GM21390 (cell line): ENCODE measurements around the gene CAB39.
"Not testable (repeated sequence)": the region's sequence is repeated elsewhere in the genome, so short reads cannot be mapped to it uniquely, and the experiment has no call there.

ENCODE experiments used
- ATAC-seq: cut with Tn5 transposase; IDR thresholded peaks from one replicate; pipeline ENCODE4 v1.9.1; 2021; ENCODE audit not compliant: unreplicated experiment

CAB39 gene

GRCh38 chr2:230713331-230714135 lies 891 bp downstream of the CAB39 start:
- ATAC-seq = peak; percentile 13

- peak; percentile 27 for ATAC-seq
Measured at GRCh38 chr2:230714136-230714480, 1.5 kb downstream of the CAB39 start.

- ATAC-seq = no peak
Measured at GRCh38 chr2:230715201-230715600, 2.6 kb downstream of the CAB39 start.

- ATAC-seq = no peak
Measured at GRCh38 chr2:230716588-230716987, 3.9 kb downstream of the CAB39 start.

GRCh38 chr2:230717600-230717999 lies 5.0 kb downstream of the CAB39 start:
- ATAC-seq = no peak

- ATAC-seq = no peak
Measured at GRCh38 chr2:230719340-230719739, 6.7 kb downstream of the CAB39 start.

- peak; percentile 58 for ATAC-seq
Measured at GRCh38 chr2:230721712-230722111, 9.1 kb downstream of the CAB39 start.

- ATAC-seq = no peak
Measured at GRCh38 chr2:230722207-230722885, 9.7 kb downstream of the CAB39 start.

- no peak for ATAC-seq
Measured at GRCh38 chr2:230723363-230723762, 10.7 kb downstream of the CAB39 start.

- ATAC-seq = not testable (repeated sequence)
Measured at GRCh38 chr2:230724957-230725356, 12.3 kb downstream of the CAB39 start.

- ATAC-seq = no peak
Measured at GRCh38 chr2:230731512-230731911, 18.9 kb downstream of the CAB39 start.

GRCh38 chr2:230732914-230733401 lies 20.3 kb downstream of the CAB39 start:
- ATAC-seq = no peak

- ATAC-seq = no peak
Measured at GRCh38 chr2:230734247-230735175, 21.9 kb downstream of the CAB39 start.

- ATAC-seq = no peak
Measured at GRCh38 chr2:230735884-230736283, 23.2 kb downstream of the CAB39 start.

- ATAC-seq = no peak
Measured at GRCh38 chr2:230737300-230737699, 24.7 kb downstream of the CAB39 start.

GRCh38 chr2:230737791-230738226 lies 25.2 kb downstream of the CAB39 start:
- no peak for ATAC-seq

- no peak for ATAC-seq
Measured at GRCh38 chr2:230738391-230738811, 25.8 kb downstream of the CAB39 start.

GRCh38 chr2:230738924-230739323 lies 26.3 kb downstream of the CAB39 start:
- ATAC-seq = no peak

- ATAC-seq = no peak
Measured at GRCh38 chr2:230739961-230740360, 27.3 kb downstream of the CAB39 start.

- ATAC-seq = no peak
Measured at GRCh38 chr2:230742781-230743180, 30.1 kb downstream of the CAB39 start.

- ATAC-seq = no peak
Measured at GRCh38 chr2:230746213-230746612, 33.6 kb downstream of the CAB39 start.
